Heart left ventricle (tissue), 16 donors: ENCODE results near the gene VASN. TPM values are rescaled to one million over a fixed set of nuclear protein-coding genes. Genes with fewer than 3 reads are reported as not detected.
A peak's percentile ranks its signal among the peaks of the same experiment; 100 is the strongest.

Experiments
- ATAC-seq, 4 donors: fragments of 200-7000 bp; cut with Tn5 transposase; one replicate each; pipeline ENCODE4 v1.9.1; 2020 to 2022; ENCODE audit warnings: moderate library complexity in 4 of 4, mild to moderate bottlenecking in 3 of 4, moderate number of reproducible peaks in 1 of 4
- DNase-seq, 5 donors: peaks; one replicate each; pipeline ENCODE4 v3.0.0-alpha.2; 2020
- H3K27ac ChIP-seq, 12 donors: fragments of 200-600 bp; sonication (generic) in 4 of 12; one replicate each; pipeline versions ENCODE4 v1.5.0 to v1.8.0; 2016 to 2022; ENCODE audit warnings: mild to moderate bottlenecking in 2 of 12
- H3K27me3 ChIP-seq, 9 donors: fragments of 200-600 bp; sonication (generic) in 2 of 9; one replicate each; pipeline versions ENCODE4 v1.5.1 to v1.8.0; 2016 to 2022; ENCODE audit warnings: mild to moderate bottlenecking in 3 of 9
- H3K36me3 ChIP-seq, 9 donors: fragments of 200-600 bp; sonication (generic) in 2 of 9; one replicate each; pipeline versions ENCODE4 v1.5.0 to v1.8.0; 2018 to 2022; ENCODE audit warnings: mild to moderate bottlenecking in 2 of 9
- H3K4me1 ChIP-seq, 12 donors: fragments of 200-600 bp; sonication (generic) in 4 of 12; one replicate each; pipeline versions ENCODE4 v1.5.0 to v1.8.0; 2016 to 2022; ENCODE audit warnings: mild to moderate bottlenecking in 3 of 12
- H3K4me3 ChIP-seq, 12 donors: fragments of 200-600 bp; sonication (generic) in 4 of 12; one replicate each; pipeline versions ENCODE4 v1.5.0 to v1.8.0; 2017 to 2022; ENCODE audit warnings: mild to moderate bottlenecking in 9 of 12, moderate library complexity in 4 of 12
- H3K9me3 ChIP-seq, 12 donors: fragments of 200-600 bp; sonication (generic) in 4 of 12; one replicate each; pipeline versions ENCODE4 v1.5.0 to v1.8.0; 2016 to 2022; ENCODE audit warnings: mild to moderate bottlenecking in 1 of 12
- POLR2A ChIP-seq, 2 donors: fragments of 450-650 bp; IDR thresholded peaks; one replicate each; pipeline ENCODE4 v1.6.1; 2017; ENCODE audit warnings: antibody characterized with exemption in 2 of 2, mild to moderate bottlenecking in 2 of 2, moderate library complexity in 2 of 2
- WGBS, 4 donors: extraction: QIAGEN DNeasy Blood & Tissue Kit in 2 of 4; methylation state at CpG; one replicate each; pipeline versions ENCODE4 v1.1.5 to v1.1.7; 2013 to 2018; 5-methylcytosine and 5-hydroxymethylcytosine counted together
- intact Hi-C, 10 donors: fragments of 100-400 bp; cut with DNase I; formaldehyde crosslinking; loops; one replicate each; pipeline versions ENCODE4 v1.11.1 to v1.14.2; 2022
- polyA plus RNA-seq, 2 donors: library from polyadenylated mRNA; stranded (reverse); fragments of 200-250 nt; gene quantifications; one replicate each; pipeline ENCODE4 v1.2.3, GENCODE V29; 2013
- total RNA-seq, 9 donors: library from RNA; depleted of rRNA in 2 of 9; stranded (reverse); fragments of >200 nt in 2 of 9; fragmentation: NEBNext Ultra II Directional in 3 of 9; extraction: Animal tissue kit (Norgen Biotek cat#: 25700) in 3 of 9; gene quantifications; one replicate each; pipeline versions ENCODE4 v1.1.0 to v1.2.4, GENCODE V29; 2016 to 2023
- TF ChIP-seq, protein P1 (sequence below), 12 donors: fragments of 200-600 bp; sonication (generic) in 4 of 12; IDR thresholded peaks; one replicate each; pipeline versions ENCODE4 v1.5.0 to v1.8.0; 2018 to 2022; ENCODE audit warnings: antibody characterized with exemption in 12 of 12, mild to moderate bottlenecking in 5 of 12
- donor health status: ischemic (EF 13 %, LVEDD 7.1; RV severe dilation, severe dysfunction).
- donor health status: healthy with polysubstance abuse.
- donor health status: DM: no; HTN: yes; CAD: no.
- donor health status: DM: no; HTN: no; CAD: no.
- donor health status: ischemic (EF 25% LVEDD 6.9; RV normal size, moderate dysfunction).
- donor health status: ischemic (EF 25% LVEDD 5.7; RV mildly dilated, moderate dysfunction).
- donor health status: healthy.
- donor health status: DM: yes; HTN: yes; CAD: no.
- donor health status: ischemic (EF 35%, LVEDD 5.7; RV mildly dilated, moderate dysfunction).
- donor health status: nonischemic (EF 11% LVEDD 7.7; RV severe dilation, severe dysfunction).
- donor health status: DM: yes; HTN: yes; CAD: no.
- donor health status: PGD.
- donor health status: ischemic (EF 29% LVEDD 5.4; RV normal size, mild dysfunction).
- donor health status: nonischemic (EF 23%, LVEDD 6.1; RV moderate dilation, normal function).

The VASN gene
- total and polyA plus RNA-seq, 11 donors, result 3.8 to 20.0 (median 6.2) TPM

DNA sequence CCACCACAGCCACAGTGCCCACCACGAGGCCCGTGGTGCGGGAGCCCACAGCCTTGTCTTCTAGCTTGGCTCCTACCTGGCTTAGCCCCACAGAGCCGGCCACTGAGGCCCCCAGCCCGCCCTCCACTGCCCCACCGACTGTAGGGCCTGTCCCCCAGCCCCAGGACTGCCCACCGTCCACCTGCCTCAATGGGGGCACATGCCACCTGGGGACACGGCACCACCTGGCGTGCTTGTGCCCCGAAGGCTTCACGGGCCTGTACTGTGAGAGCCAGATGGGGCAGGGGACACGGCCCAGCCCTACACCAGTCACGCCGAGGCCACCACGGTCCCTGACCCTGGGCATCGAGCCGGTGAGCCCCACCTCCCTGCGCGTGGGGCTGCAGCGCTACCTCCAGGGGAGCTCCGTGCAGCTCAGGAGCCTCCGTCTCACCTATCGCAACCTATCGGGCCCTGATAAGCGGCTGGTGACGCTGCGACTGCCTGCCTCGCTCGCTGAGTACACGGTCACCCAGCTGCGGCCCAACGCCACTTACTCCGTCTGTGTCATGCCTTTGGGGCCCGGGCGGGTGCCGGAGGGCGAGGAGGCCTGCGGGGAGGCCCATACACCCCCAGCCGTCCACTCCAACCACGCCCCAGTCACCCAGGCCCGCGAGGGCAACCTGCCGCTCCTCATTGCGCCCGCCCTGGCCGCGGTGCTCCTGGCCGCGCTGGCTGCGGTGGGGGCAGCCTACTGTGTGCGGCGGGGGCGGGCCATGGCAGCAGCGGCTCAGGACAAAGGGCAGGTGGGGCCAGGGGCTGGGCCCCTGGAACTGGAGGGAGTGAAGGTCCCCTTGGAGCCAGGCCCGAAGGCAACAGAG is 10.5 kb downstream of the VASN start:
- WGBS, 4 donors, result 93 to 96% (median 95%) methylated on average over 35 to 55 of the region's 55 CpGs
- Histone ChIP-seq H3K4me1 (peaks cover 0 to 46% (median 22%) of the 10 kb centered on the region in 12 donors), H3K27ac (peak overlapping the region in 2 of 12 donors; percentile 18 to 33), H3K27me3 (no peaks in the 10 kb centered on the region), H3K4me3 (no peak overlapping the region), H3K36me3 (peaks cover 0 to 69% (median 20%) of the 10 kb centered on the region in 9 donors), H3K9me3 (no peaks in the 10 kb centered on the region)
- no peak for ATAC-seq
- DNase-seq, result peak in 1 of 5 donors; percentile 18
- intact Hi-C loops, result no loop called here
- TF ChIP-seq POLR2A (IDR thresholded peaks at IDR 0.05), result no peak
- TF ChIP-seq, protein P1, sequence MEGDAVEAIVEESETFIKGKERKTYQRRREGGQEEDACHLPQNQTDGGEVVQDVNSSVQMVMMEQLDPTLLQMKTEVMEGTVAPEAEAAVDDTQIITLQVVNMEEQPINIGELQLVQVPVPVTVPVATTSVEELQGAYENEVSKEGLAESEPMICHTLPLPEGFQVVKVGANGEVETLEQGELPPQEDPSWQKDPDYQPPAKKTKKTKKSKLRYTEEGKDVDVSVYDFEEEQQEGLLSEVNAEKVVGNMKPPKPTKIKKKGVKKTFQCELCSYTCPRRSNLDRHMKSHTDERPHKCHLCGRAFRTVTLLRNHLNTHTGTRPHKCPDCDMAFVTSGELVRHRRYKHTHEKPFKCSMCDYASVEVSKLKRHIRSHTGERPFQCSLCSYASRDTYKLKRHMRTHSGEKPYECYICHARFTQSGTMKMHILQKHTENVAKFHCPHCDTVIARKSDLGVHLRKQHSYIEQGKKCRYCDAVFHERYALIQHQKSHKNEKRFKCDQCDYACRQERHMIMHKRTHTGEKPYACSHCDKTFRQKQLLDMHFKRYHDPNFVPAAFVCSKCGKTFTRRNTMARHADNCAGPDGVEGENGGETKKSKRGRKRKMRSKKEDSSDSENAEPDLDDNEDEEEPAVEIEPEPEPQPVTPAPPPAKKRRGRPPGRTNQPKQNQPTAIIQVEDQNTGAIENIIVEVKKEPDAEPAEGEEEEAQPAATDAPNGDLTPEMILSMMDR (IDR thresholded peaks at IDR 0.05), result no peak

DNA sequence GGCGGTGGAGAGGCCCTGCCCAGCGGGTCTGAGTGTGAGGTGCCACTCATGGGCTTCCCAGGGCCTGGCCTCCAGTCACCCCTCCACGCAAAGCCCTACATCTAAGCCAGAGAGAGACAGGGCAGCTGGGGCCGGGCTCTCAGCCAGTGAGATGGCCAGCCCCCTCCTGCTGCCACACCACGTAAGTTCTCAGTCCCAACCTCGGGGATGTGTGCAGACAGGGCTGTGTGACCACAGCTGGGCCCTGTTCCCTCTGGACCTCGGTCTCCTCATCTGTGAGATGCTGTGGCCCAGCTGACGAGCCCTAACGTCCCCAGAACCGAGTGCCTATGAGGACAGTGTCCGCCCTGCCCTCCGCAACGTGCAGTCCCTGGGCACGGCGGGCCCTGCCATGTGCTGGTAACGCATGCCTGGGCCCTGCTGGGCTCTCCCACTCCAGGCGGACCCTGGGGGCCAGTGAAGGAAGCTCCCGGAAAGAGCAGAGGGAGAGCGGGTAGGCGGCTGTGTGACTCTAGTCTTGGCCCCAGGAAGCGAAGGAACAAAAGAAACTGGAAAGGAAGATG is 11.2 kb downstream of the VASN start:
- no peak for ATAC-seq
- no peaks in the 10 kb centered on the region for H3K9me3 ChIP-seq
- no peaks in the 10 kb centered on the region for H3K27me3 ChIP-seq
- WGBS, 4 donors, result 82 to 85% (median 84%) methylated on average over 17 to 21 of the region's 21 CpGs
- peak overlapping the region in 3 of 12 donors; percentile 1 to 33 (median 18) for H3K27ac ChIP-seq
- peaks cover 0 to 46% (median 16%) of the 10 kb centered on the region in 12 donors for H3K4me1 ChIP-seq
- TF ChIP-seq POLR2A (IDR thresholded peaks at IDR 0.05), result no peak
- DNase-seq, result peak in 2 of 5 donors; percentile 33 to 46
- intact Hi-C loops, result no loop called here
- H3K36me3 ChIP-seq, result peaks cover 0 to 75% (median 21%) of the 10 kb centered on the region in 9 donors
- H3K4me3 ChIP-seq, result no peak overlapping the region

DNA sequence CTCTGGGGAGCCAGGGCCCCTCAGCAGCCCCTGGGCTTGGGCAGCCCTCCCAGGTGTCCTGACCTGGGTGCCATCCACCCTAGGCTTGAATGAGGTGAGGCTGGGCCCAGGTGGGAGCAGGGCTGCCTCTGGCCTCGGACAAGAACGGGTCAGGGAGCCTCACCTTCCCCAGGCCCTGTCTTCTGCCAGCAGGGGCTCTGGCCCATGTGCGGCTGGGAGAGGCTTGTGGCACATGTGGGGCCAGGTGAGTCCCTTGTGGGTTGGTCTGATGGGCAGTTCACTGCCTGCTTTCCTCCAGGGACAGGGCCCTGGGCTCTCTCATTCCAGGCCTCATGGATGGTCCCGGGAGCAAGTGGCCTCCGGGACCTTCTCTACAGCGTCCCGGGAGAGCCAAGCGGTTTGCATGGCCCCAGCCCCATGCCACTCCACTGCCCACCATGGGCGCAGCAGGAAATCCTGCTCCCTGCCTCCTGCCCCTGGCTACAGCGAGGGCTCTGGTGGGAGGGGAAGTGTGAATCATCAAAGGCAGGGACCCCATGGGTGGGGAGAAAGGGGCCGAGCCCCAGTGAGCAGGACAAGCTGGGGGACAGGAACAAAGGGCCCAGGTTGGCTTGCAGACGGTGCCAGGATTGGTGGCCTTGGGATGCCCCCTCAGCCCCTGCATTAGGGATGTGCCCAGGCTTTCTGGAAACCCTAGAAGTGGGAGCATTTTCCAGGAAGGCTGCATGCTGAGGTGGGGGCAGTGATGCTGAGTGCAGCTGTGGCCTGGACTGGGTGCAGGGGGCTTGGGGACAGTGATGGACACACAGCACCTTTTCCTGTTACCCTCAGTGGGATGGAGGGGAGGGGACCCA is 12.2 kb downstream of the VASN start:
- H3K4me1 ChIP-seq, result peaks cover 0 to 49% (median 14%) of the 10 kb centered on the region in 12 donors
- WGBS, 4 donors, result 77 to 94% (median 87%) methylated on average over 3 to 12 of the region's 12 CpGs
- H3K27ac ChIP-seq, result peak overlapping the region in 1 of 12 donors; percentile 1
- TF ChIP-seq, protein P1 (IDR thresholded peaks at IDR 0.05), result no peak
- no peak for TF ChIP-seq POLR2A (IDR thresholded peaks at IDR 0.05)
- H3K36me3 ChIP-seq, result peaks cover 0 to 84% (median 23%) of the 10 kb centered on the region in 9 donors
- no peaks in the 10 kb centered on the region for H3K27me3 ChIP-seq
- intact Hi-C loops, result no loop called here
- no peak overlapping the region for H3K4me3 ChIP-seq
- DNase-seq (peak in 1 of 5 donors; percentile 59), ATAC-seq (no peak)
- no peaks in the 10 kb centered on the region for H3K9me3 ChIP-seq

DNA sequence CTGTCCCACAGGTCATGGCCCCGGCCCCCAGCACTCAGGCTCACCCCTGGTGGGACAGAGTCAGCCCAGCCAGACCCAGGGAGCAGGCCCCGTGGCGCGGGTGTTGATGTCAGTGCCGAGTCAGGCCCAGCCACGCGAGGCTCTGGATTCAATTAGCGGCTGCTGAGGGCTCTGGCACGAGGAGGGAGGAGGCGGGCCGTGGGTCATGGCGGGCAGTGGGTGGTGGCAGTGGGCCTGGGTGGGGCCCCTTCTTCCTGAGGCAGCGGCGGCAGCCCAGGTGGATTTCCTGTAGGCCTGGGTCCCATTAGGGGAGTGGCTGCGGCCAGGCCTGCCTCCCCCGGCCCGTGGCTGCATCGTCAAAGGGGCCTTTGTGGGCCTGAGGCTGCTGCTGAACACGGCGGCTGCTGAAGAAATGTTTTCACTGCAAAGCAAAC is 12.9 kb downstream of the VASN start:
- WGBS, 4 donors, result 60 to 78% (median 72%) methylated on average over 4 to 20 of the region's 20 CpGs
- Histone ChIP-seq H3K9me3 (no peaks in the 10 kb centered on the region), H3K27me3 (no peaks in the 10 kb centered on the region), H3K4me3 (no peak overlapping the region), H3K27ac (peak overlapping the region in 1 of 12 donors; percentile 14), H3K4me1 (peaks cover 0 to 53% (median 17%) of the 10 kb centered on the region in 12 donors), H3K36me3 (peaks cover 0 to 91% (median 23%) of the 10 kb centered on the region in 9 donors)
- intact Hi-C loops, result no loop called here
- ATAC-seq (peak in 1 of 4 donors; percentile 2), DNase-seq (peak in 2 of 5 donors; percentile 48 to 55)
- TF ChIP-seq POLR2A (IDR thresholded peaks at IDR 0.05), result no peak
- TF ChIP-seq, protein P1 (IDR thresholded peaks at IDR 0.05), result no peak
